GM18909 (cell line): ENCODE results near the gene MYH7.
"Not testable (repeated sequence)": the region's sequence is repeated elsewhere in the genome, so short reads cannot be mapped to it uniquely, and the experiment has no call there.

Experiments
- ATAC-seq: cut with Tn5 transposase; IDR thresholded peaks from one replicate; pipeline ENCODE4 v1.9.1; 2021; ENCODE audit warnings: mild to moderate bottlenecking; ENCODE audit not compliant: unreplicated experiment, poor library complexity

The MYH7 gene

DNA sequence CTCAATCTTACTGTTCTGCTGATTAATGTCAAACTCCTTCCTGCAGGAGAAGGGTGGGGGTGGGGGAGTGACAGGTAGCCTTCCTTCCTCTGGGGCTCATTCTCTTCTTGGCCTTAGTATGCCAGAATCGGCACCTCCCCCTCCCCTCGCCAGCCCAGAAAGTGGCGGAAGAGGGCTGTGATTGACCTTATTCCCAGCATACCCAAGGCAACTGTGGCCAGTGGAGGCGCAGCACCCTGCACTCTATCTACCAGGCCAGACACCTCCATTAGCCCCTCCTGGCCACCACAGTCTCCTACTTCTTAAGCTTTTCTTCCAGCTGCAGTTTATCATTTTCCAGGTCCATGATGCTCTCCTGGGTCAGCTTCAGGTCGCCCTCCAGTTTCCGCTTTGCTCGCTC, 42.8 kb downstream of the MYH7 start:
- no peak for ATAC-seq

DNA sequence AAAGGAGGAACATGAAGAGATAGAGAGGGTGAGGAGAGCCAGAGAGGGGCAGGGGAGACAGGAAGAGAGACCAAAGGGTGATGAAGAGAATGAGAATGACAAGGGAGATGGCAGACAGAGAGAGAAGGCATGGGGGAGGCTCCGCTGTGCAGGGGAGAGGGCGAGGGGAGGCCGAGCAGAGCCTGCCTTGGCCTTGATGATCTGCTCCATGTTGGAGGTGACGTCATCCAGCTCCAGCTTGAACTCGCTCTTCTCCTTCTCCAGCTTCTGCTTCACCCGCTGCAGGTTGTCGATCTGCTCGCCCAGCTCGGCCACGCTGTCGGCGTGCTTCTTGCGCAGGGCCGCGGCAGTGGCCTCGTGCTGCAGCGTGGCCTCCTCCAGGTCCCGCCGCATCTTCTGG, 45.6 kb downstream of the MYH7 start:
- ATAC-seq = not testable (repeated sequence)

DNA sequence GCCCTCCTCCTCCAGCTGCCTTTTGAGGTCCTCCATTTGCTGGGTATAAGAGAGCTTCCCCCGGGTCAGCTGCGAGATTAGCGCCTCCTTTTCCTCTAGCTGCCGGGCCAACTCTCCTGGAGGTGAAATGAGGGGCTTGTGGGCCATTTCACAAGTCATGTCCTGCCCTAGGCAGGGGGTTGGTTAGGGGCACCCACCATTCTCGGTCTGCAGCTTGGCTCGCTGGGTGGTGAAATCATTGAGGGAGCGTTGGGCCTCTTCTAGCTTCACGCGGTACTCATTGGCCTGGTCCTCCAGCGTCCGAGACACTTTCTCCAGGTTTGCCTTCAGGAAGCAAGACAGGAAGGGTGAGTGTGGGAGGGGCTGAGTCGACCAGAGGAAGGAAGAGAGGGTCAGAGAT, 46.1 kb downstream of the MYH7 start:
- no peak for ATAC-seq

DNA sequence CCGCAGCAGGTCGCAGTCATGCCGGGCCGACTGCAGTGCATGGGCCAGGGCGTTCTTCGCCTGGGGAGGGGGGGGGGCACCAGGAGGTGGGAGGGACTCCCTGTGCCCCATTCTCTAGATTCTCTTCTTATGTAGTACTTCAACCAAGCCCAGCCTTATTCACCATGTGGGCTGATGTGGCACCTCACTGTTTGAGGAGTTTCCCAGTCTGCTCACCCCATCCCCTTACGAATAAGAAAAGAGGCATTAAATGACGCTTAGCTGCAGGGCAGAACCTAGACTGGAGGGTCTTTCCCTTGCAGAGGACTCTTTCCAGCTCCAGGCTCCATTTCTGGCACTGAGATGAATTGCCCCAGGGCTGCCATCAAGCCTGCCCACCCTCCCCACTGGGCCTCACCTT, 46.5 kb downstream of the MYH7 start:
- ATAC-seq = no peak

DNA sequence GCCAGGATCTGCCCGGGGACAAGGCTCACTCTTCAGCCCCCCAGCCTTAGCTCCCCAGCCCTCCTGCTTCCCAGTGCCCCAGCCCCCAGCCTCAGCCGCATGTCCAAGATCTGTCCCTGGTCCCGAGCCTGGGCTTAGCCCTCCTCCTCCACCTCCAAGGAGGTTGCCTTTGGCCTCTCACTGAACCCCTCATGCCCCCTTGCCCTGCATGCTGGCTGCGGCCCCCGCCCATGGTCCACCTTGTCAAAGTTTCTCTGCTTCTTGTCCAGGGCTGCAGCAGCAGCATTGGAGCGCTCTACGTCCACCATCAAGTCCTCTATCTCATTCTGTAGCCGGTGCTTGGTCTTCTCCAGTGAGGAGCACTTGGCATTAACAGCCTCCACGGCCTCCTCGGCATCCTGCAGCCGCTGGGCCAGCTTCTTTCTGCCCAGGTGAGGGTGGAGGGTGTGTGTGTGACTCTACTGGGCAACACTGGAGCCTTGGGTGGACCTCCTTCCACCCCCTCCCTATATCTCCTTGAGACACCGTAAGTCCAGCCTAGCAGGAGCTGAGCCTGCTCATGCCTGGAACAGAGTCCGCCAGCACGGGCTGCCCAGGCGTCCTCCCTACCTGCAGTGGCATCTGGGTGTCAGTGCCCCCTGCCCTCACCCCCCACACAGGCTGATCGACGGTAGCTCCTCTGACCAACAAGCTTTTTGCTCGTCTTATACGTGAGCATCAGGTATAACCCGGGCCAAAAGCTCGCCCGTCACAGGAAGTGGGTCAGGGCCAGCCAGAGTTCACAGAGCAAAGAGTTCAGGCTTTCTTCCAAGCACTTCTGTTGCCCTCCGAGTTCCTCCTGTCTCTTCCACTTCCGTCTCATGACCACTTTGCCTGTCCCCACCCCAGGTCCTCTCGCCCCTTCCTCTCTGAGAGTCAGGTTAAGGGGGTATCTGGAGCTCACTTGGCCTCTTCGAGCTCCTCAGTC, 47.3 kb downstream of the MYH7 start:
- no peak for ATAC-seq

DNA sequence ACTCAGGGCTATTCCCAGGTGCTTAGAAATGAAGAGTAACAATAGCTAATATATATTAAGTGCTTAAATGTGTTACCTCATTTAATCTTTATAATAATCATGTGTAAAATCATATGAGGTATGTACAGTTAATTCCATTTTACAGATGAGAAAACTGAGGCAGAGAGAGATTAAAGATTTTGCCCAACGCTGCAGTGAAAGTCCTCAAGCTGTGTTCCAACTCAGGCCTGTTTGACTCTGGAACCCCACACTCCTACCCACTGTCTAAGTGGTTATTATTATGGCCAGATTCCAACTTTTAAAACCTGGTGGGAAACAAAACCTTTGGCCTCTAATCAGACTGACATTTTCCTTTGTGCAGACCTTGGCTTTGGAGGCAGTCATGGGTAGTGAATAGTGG, 48.5 kb downstream of the MYH7 start:
- ATAC-seq = no peak

DNA sequence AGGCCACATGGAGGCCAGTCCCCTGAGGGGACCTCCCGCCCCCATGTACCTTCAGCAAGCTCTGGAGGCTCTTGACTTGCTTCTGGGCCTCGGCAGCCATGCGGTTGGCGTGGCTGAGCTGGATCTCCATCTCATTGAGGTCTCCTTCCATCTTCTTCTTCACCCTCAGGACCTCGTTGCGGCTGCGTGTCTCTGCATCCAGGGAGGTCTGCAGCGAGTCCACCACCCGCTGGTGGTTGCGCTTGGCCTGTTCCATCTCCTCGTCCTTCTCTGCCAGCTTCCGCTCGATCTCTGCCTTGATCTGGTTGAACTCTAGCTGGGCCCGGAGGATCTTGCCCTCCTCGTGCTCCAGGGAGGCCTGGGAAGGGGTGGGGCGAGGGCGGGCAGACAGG, 49.2 kb downstream of the MYH7 start:
- ATAC-seq = not testable (repeated sequence)

DNA sequence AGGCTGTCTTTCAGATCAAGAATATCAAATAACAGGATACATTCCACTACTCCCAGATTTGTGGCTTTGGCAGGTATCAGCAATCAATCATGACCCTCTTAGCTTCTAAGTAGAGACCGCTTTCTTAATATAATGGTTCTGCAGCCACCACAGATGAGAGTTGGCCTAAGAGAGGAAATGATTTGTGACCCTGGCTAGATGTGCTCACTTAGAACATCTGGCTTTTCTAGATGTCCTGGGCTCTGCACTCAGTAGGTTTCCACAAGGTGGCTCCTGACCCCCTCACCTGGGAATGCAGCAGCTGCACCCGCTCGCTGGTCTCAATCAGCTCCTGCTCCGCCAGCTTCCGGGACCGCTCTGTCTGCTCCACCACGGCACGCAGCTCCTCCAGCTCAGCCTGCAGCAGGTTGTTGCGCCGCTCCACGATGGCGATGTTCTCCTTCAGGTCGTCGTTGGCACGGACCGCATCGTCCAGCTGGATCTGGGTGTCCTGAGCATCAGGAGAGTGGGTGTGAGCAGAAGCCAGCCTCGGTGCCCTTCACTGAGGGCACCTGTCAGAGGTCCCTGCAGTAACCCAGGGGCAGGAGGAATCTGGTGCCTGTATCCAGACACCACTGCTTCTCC, 49.7 kb downstream of the MYH7 start:
- ATAC-seq = no peak

DNA sequence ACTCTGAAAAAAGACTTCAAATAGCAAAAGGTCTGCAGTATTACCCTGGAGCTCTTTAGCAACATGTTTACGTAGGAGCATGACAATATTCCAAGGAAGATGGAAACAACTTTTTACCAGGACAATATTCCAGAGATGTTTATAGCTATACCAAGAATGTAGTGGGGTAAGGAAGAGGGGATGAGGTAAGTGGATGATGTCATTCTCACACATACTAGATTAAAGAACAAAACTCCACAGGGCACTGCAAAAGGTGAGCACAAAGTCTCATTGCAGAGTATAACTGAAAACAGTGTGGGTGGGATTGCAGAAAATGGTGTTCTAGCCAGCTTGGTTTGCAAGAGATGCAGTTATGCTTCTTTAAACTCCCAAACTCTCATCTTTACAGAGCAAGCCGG, 50.2 kb downstream of the MYH7 start:
- ATAC-seq = no peak

DNA sequence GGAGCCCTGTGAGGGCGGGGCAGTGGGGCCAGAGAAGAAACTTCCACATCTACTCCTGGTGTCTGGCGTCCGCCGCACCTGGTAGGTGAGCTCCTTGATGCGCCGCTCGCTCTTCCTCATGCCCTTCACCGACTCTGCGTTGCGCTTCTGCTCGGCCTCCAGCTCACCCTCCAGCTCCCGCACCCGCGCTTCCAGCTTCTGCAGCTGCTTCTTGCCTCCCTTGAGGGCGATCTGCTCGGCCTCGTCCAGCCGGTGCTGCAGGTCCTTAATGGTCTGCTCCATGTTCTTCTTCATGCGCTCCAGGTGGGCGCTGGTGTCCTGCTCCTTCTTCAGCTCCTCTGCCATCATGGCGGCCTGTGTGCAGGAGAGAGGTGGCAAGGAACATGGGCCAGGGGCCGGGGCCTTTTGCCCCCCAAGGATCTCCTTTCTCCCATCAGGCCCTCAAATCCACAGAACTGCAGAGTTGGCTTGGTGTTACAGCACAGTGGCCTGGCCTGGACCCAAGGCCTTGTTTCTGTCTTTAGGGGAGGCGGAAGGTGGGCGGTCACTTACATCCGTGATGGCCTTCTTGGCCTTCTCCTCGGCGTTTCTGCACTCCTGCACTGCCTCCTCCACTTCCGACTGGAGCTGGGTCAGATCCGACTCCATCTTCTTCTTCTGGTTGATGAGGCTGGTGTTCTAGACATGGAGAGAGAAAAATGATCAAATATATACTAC, 50.9 kb downstream of the MYH7 start:
- ATAC-seq = no peak

DNA sequence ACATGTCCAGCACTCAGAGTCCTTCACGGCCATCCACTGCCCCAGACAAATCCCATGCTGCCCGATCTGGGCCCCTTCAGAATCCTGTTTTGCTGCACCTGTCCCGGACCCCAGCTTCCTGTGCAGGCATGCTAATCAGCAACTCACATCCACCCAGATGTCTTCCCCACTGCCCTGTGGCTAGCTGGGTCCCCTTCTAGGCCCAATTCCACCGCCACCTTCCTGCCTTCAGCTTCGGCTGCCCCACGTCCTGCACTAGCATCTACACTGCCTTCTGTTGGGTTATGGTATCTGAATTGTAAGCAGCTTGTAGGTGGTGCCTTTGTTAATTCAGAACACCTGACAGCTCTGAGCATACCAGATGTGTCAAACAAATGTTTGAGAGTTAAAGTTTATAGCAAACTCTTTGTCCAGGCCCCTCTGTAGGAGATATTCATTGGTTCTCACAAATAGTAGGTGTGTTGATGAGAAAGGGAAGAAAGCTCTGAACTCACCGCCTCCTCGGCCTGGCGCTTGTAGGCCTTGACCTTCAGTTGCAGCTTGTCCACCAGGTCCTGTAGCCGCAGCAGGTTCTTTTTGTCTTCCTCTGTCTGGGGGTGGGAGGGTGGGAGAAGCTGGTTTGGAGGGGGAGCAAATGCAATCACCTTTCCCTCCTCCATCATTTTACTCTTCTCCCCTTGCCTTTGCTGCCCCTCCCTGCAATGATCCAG, 52.6 kb downstream of the MYH7 start:
- no peak for ATAC-seq

DNA sequence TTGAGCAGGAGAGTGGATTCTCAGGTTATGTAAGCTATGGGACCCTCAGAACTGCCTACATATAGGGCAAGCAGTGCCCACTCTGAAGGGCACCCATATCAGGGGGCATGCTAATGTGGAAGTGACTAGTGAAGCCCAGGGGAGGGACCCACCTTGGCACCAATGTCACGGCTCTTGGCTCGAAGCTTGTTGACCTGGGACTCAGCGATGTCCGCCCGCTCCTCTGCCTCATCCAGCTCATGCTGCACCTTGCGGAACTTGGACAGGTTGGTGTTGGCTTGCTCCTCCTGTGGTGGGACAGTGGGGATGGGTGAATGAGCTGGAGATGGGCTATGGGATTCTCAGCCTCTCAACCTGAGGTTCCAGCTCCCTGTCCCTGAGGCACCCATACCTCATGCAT, 53.2 kb downstream of the MYH7 start:
- no peak for ATAC-seq

DNA sequence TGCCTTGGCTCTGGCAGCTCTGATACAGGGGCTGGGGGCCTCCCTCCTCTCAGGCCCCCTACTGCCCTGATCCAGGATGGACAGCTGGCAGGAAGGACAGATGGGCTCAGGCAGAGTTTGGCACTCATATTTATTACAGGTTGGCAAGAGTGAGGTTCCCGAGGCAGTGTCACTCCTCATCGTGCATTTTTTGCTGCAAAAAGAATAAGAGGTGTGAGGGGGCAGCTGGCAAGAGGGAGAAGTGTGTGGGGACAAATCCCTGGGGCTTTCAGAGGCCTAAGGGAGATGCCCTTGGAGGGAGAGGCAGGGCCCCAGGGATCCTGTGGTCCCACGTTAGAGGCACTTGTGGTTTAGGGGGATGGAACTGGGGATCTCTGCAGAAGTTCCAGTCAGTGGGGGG, 53.6 kb downstream of the MYH7 start:
- ATAC-seq = no peak

DNA sequence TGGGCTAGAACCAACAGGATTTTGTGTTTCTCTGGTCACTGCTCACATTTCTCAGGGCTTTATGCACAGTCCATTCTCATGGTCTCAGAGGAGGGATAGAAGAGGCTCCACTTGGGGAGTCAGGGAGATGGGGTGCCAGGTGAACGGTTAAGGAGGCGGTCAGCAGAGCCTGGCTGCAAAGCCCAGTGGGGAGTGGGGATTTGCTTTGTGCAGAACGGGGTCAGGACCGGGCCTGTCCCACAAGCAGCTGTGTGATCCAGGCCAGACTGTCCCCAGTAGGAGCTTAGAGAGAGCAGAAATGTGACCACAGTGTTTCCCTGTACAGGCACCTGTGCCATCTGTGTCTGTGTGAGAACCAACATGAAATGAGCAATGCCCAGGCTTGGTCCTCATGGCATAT, 54.5 kb downstream of the MYH7 start:
- ATAC-seq = no peak

DNA sequence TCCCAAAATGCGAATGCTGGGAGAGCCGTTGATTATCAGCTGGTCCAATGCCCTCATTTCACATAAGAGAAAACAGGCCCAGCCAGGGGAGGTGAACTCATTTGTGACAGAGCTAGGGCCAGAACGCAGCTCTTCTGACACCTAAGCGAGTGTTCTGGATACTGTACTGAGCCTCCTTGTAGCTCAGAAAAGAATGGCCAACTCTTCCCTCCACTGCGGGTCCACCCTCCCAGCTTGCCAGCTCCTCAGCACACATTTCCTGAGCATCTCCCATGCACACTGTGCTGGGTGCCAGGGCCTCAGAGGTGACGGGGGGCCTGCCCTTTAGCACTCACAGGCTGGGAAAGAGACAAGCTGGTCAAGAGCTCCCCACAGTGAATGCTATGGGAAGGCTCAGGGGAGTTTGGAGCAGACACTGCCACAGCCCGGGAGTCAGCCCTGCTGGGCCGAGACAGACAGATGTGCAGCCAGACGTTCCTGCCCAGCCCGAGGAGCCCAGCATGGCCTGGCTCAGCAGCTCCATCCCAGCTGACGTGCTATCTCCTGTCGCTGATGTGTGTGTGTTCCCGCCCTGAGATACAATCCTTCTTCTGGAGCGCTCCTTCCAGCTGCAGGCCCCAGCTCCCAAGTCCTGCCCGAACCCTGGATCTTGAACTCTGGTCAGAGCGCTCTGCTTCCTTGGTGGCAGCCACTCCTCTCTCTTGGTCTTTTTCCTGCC, 55.1 kb downstream of the MYH7 start:
- no peak for ATAC-seq

DNA sequence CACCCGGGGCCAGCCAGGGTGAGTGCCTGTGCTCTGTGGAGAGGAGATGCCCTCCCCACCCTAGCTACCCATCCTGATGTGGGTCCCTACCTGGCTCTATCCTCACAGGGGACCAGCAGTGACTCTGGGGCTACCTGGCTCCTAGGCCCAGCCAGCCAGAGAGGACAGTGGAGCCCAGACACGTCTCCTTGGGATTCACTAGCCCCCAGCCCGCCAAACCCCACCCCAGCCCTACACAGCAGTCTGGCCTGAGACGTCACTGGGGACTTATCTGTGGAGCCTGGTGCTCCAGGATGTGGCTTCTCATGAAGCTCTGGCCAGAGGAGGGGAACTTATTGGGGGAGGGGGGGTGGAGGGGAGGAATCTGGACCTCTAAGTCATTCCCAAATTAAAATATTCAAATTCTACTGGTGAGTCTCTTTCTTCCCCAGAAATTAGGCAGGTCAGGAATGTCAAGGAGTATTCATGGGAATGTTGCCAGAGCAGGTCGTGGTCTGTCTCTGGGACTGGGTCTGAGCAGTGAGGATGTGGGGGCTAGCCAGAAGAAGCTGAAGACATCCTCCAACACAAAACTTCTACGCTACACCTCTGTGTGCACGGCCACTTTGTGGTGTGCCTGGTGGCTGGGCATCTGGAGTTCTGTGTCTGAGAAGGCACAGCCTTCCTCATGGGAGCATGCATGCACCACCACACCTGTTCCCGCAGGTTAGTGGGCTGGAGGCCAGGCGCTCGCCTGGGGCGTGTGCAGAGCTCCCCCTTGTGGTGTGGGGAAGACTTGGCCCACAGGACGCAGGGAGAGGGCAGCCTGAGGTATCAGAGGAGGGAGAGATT, 55.9 kb downstream of the MYH7 start:
- ATAC-seq = no peak

DNA sequence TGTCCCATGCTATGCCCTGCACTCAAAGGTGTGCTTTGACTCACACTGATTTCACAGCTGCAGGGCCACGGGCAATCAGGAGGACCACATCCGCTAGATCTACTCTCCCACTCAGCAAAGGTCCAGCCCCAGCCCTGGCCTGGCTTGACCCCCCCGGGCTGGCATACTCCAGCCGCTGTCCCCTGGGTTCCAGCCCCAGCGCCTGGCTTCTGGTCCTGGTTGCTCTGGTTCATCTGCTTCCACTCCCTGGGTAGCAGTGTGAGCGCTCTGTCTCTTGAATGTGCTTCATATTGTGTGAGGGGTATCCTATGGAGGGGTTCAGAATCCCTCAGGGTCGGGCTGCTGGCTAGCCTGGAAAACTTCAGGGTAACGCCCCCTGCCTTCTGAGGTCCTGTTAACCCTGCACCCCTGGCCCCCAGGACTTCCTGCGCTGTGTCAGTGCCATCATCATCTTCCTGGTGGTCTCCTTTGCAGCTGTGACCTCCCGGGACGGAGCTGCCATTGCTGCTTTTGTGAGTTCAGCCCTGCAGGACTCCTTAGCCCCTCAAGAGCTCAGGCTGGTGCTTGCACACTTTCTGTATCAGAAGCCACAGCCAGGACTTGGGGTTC, 56.7 kb downstream of the MYH7 start:
- no peak for ATAC-seq
